Measurements from ENCODE around the gene SLC25A45. TPM values are rescaled to one million over a fixed set of nuclear protein-coding genes. Genes with fewer than 3 reads are reported as not detected.
A peak's percentile ranks its signal among the peaks of the same experiment; 100 is the strongest.

The SLC25A45 gene
- total RNA-seq, 1 experiment from 2014 or later, result 2.9 TPM

DNA sequence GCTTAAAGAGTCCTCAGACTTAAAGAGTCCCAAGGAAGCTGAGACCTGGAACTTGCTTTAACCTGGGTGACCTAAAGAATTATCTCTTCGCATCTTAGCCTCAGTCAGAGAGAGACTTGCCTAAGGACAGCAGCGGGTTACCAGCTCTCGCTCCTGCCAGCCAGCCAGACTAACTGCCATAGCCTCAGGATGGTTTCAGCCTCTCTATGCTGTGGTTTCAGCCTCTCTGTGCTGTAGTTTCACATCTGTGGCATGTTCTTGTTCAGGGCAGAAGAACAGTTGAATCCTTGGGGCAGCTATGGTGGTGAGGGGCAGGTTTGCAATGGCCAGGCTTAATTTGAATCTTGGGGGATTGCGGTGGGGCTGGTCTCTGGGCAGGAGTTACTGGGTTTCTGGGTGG is 6.3 kb upstream of the SLC25A45 start:
- Mint-ChIP-seq H3K27ac (ENCODE audit: unreplicated experiment) (no peak overlapping the region), H3K4me1 (ENCODE audit: low read depth, unreplicated experiment) (peaks cover 51% of the 10 kb centered on the region), H3K4me3 (ENCODE audit: low read depth, unreplicated experiment) (peak overlapping the region; percentile 89), H3K36me3 (ENCODE audit: insufficient read depth, unreplicated experiment) (peaks cover 65% of the 10 kb centered on the region), H3K27me3 (ENCODE audit: unreplicated experiment) (no peaks in the 10 kb centered on the region), H3K9me3 (ENCODE audit: low read depth, unreplicated experiment) (no peaks in the 10 kb centered on the region)
- DNase-seq, result no peak
- TF ChIP-seq CTCF (IDR thresholded peaks at IDR 0.05; ENCODE audit: unreplicated experiment), result no peak
- CTCF ChIA-PET, result interaction anchor here (1.0 kb wide), 1 partner anchor 28 kb away, joined by 3 read pairs; no protein-coding TSS in a partner anchor
- intact Hi-C loops (cut with micrococcal nuclease; ENCODE audit: unreplicated experiment), result no loop called here
- BruUV-seq (replicated peaks), result no TSS peak

DNA sequence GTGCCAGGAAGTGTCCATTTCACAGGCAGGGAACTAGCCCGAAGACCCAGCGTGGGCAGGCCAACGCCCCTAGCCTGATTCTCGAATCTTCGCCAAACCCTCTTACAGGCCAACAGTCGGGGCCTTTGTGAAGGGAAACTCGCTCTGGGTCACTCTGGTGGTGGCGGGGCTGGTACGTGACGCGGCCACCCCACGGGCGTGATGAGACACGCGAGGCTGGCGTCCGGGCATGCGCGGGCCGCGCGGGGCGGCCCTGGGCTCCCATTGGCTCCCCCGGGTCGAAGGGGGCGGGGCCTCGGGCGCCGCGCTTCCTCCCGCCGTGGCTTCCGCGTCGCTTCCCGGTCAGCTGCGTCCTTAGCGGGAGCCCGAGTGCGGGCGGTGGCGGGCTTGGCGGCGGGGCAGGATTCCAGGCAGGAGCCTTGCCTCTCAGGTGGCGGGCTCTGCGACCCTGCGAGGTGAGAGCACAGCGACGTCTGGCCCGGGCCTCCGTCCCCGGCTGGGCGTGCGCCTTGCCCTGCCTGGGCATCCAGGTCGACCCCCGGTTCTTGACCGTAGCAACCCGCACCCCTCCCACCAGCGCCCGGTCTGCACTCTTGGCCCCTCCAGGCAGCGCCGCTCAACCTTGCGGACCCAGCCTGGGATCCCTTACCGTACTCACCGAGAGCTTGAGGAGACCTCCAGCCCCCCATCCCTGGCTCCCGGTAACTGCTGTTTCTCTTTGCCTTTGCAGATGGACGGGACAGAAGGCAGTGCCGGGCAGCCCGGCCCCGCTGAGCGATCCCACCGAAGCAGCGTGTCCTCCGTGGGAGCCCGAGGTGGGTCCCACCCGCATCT is 4.1 kb upstream of the SLC25A45 start, which contains the start of gene FRMD8:
TSS of gene FRMD8 (plus strand) at position 331 of the 834 bp plus-strand sequence. CDS start at position 731, 400 bp downstream.
- Mint-ChIP-seq H3K36me3 (ENCODE audit: insufficient read depth, unreplicated experiment) (peaks cover 72% of the 10 kb centered on the region), H3K27me3 (ENCODE audit: unreplicated experiment) (no peaks in the 10 kb centered on the region), H3K4me3 (ENCODE audit: low read depth, unreplicated experiment) (peak within 1 kb of the TSS; percentile 89), H3K4me1 (ENCODE audit: low read depth, unreplicated experiment) (peaks cover 65% of the 10 kb centered on the region), H3K27ac (ENCODE audit: unreplicated experiment) (peak within 1 kb of the TSS; percentile 89), H3K9me3 (ENCODE audit: low read depth, unreplicated experiment) (no peaks in the 10 kb centered on the region)
- intact Hi-C loops (cut with micrococcal nuclease; ENCODE audit: unreplicated experiment), result no loop called here
- TSS peak; percentile 70 for BruUV-seq (replicated peaks)
- no peak for TF ChIP-seq CTCF (IDR thresholded peaks at IDR 0.05; ENCODE audit: unreplicated experiment)
- CTCF ChIA-PET, result interaction anchor here (0.9 kb wide), 1 partner anchor 114 kb away, joined by 4 read pairs; no protein-coding TSS in a partner anchor
- DNase-seq, result peak; percentile 88

DNA sequence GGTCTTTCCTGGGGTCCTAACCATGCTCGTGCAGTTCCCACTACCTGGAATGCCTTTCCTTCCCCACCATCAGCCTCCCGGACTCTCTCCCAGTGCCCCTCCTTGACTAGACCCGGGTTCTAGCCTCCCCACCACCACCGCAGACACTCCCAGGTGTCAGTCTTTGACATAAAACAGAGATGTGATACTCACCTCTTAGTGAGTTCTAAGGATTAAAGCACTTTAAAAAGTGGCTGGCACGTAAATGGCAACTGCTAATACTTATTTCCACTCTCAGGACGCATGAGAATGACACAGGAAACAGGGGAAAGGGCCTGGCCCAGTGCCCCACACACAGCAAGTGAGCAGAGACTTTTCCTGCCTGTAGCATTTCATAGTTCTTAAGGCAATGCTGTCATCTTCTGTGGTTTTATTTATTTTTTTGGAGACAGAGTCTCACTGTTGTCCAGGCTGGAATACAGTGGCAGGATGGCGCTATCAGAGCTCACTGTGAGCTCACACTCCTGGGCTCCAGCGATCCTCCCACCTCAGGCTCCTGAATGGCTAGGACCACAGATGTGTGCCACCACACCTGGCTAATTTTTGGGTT is 1.9 kb upstream of the SLC25A45 start:
- H3K27ac Mint-ChIP-seq (ENCODE audit: unreplicated experiment), result peak overlapping the region; percentile 81
- H3K9me3 Mint-ChIP-seq (ENCODE audit: low read depth, unreplicated experiment), result no peaks in the 10 kb centered on the region
- DNase-seq, result no peak
- H3K36me3 Mint-ChIP-seq (ENCODE audit: insufficient read depth, unreplicated experiment), result peaks cover 70% of the 10 kb centered on the region
- intact Hi-C loops (cut with micrococcal nuclease; ENCODE audit: unreplicated experiment), result loop anchor here (5.0 kb wide), 1 partner anchor 33 kb away; no protein-coding TSS in a partner anchor
- no peaks in the 10 kb centered on the region for H3K27me3 Mint-ChIP-seq (ENCODE audit: unreplicated experiment)
- H3K4me3 Mint-ChIP-seq (ENCODE audit: low read depth, unreplicated experiment), result peak overlapping the region; percentile 58
- TF ChIP-seq CTCF (IDR thresholded peaks at IDR 0.05; ENCODE audit: unreplicated experiment), result no peak
- BruUV-seq (replicated peaks), result no TSS peak
- CTCF ChIA-PET, result interaction anchor here (0.6 kb wide), 1 partner anchor 19 kb away, joined by 3 read pairs; no protein-coding TSS in a partner anchor
- H3K4me1 Mint-ChIP-seq (ENCODE audit: low read depth, unreplicated experiment), result peaks cover 68% of the 10 kb centered on the region

GRCh38 chr11:65383778-65384177 is 1.3 kb upstream of the SLC25A45 start:
- no TSS peak for BruUV-seq (replicated peaks)
- no peak for TF ChIP-seq CTCF (IDR thresholded peaks at IDR 0.05; ENCODE audit: unreplicated experiment)
- intact Hi-C loops (cut with micrococcal nuclease; ENCODE audit: unreplicated experiment), result loop anchor here (2.0 to 5.0 kb wide), 2 partner anchors 34 to 85 kb away; no protein-coding TSS in a partner anchor

More at GRCh38 chr11:65383778-65384177, 1.3 kb upstream of the SLC25A45 start:
- DNase-seq, result no peak
- H3K4me1 Mint-ChIP-seq (ENCODE audit: low read depth, unreplicated experiment), result peaks cover 68% of the 10 kb centered on the region
- no peaks in the 10 kb centered on the region for H3K9me3 Mint-ChIP-seq (ENCODE audit: low read depth, unreplicated experiment)
- H3K27ac Mint-ChIP-seq (ENCODE audit: unreplicated experiment), result peak overlapping the region; percentile 81
- H3K4me3 Mint-ChIP-seq (ENCODE audit: low read depth, unreplicated experiment), result peak overlapping the region; percentile 58
- H3K27me3 Mint-ChIP-seq (ENCODE audit: unreplicated experiment), result no peaks in the 10 kb centered on the region
- CTCF ChIA-PET, result interaction anchor here (3.1 kb wide), 1 partner anchor 124 kb away, joined by 12 read pairs; no protein-coding TSS in a partner anchor
- H3K36me3 Mint-ChIP-seq (ENCODE audit: insufficient read depth, unreplicated experiment), result peaks cover 66% of the 10 kb centered on the region
